Measurements from ENCODE around the gene LRMDA.

- TF ChIP-seq CTCF (IDR thresholded peaks at IDR 0.05; ENCODE audit: low read depth, low read length) (no peak), EZH2phosphoT487 (IDR thresholded peaks at IDR 0.05; ENCODE audit: low read depth) (no peak)
These were observed 202.1 kb downstream of the LRMDA start for GRCh38 chr10:75633568-75633967.

Measured in OCI-LY3 (cell line).